Left cardiac atrium (tissue), 4 donors: ENCODE results near the gene USP43. TPM values are rescaled to one million over a fixed set of nuclear protein-coding genes. Genes with fewer than 3 reads are reported as not detected.
"Not testable (repeated sequence)": the region's sequence is repeated elsewhere in the genome, so short reads cannot be mapped to it uniquely, and the experiment has no call there.

Experiments
- ATAC-seq, 2 donors: fragments of 200-7000 bp; cut with Tn5 transposase; one replicate each; pipeline ENCODE4 v1.9.1; 2020; ENCODE audit warnings: mild to moderate bottlenecking in 2 of 2, moderate library complexity in 2 of 2
- DNase-seq: peaks from one replicate; pipeline ENCODE4 v3.0.0-alpha.2; 2020
- intact Hi-C, 2 donors: fragments of 100-400 bp; cut with DNase I; formaldehyde crosslinking; loops; one replicate each; pipeline versions ENCODE4 v1.14.1 to v1.15.1; 2022 to 2023
- total RNA-seq, 2 donors: library from RNA; stranded (reverse); fragmentation: NEBNext Ultra II Directional; extraction: Animal tissue kit (Norgen Biotek cat#: 25700); gene quantifications; one replicate each; pipeline ENCODE4 v1.2.1, GENCODE V29; 2021
- donor health status: DM: no; HTN: yes; CAD: no.
- donor health status: DM: no; HTN: yes; CAD: no; lungs with severe emphysema.
- donor health status: DM: yes; HTN: yes; CAD: no.
- donor health status: Dilated cardiomyopathy.

USP43 gene
- total RNA-seq, 2 donors from 2014 or later = 0.24 TPM; not detected in 1

- DNase-seq = no peak
- intact Hi-C loops = no loop called here
- ATAC-seq = no peak
Observed at GRCh38 chr17:9658593-9659211, 13.4 kb downstream of the USP43 start.

DNA sequence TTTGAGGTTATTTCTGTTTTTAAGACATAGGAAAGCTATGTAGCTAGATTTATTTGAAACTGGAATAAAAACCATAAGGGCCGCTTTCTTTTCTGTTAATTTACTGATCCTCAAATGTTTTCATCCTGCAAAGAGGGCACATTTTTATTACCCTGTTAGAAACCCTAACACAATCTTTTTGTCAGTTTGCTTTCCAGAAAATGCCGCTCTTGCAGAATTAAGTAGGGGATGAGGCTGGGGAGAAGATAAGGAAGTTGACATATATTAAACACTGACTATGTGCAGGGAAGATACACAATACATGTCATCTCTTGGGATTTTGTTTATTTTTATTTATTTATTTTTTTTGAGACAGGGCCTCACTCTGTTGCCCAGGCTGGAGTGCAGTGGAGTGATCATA, 15.7 kb downstream of the USP43 start:
- intact Hi-C loops = no loop called here
- no peak for ATAC-seq
- no peak for DNase-seq

DNA sequence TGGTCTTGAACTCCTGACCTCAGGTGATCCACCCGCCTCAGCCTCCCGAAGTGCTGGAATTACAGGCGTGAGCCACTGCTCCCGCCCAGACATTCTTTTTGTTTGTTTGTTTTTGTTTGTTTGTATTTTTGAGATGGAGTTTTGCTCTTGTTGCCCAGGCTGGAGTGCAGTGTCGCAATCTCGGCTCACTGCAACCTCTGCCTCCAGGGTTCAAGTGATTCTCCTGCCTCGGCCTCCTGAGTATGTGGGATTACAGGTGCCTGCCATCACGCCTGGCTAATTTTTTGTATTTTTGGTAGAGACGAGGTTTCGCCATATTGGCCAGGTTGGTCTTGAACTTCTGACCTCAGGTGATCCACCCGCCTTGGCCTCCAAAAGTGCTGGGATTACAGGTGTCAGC, 18.2 kb downstream of the USP43 start:
- intact Hi-C loops, DNase-seq, ATAC-seq: not testable (repeated sequence)

GRCh38 chr17:9666461-9667050, 21.2 kb downstream of the USP43 start:
- intact Hi-C loops = no loop called here
- DNase-seq (no peak), ATAC-seq (no peak)

- DNase-seq = no peak
- ATAC-seq = no peak
- intact Hi-C loops = no loop called here
Observed at GRCh38 chr17:9668517-9668916, 23.2 kb downstream of the USP43 start.

- DNase-seq (no peak), ATAC-seq (no peak)
- intact Hi-C loops = no loop called here
Observed at GRCh38 chr17:9669551-9670008, 24.3 kb downstream of the USP43 start.

DNA sequence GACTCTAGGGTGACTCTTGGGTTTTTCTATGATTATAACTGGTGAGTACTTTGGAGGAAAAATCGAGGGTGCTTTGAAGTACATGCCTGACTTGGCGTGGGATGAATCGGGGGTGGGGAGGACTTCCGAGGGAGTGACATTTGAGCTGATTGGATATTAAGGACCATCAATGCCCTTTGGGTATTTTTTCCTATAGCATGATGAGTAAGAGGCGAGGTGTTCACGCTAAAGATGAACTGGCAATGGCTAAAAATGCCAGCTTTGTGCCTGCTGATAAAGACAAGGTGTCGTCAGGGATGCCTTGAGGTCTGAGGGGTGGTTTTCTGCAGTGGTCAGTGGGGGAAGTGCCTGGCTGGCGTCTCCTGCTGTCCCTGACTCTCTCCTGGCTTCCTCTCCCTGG, 25.3 kb downstream of the USP43 start:
- ATAC-seq (no peak), DNase-seq (no peak)
- intact Hi-C loops = no loop called here

DNA sequence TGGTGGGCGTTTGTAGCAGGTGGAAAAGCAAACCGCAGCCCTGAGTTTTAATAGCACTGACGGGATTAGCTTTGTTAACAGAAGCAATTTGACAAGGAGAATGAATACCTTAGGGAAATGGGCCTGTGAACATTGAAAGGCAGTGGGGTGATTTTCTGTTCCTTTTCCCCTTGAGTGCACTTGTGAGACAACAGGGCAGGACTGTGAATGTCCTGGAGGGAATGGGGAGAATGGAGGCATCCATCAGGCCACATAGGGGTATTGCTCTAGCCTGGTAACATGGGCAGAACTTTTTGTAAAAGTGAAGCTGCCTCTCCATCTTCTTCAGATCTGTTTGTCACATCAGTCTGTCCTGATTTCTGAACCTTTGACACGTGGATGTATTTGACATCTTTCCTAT, 26.2 kb downstream of the USP43 start:
- DNase-seq = no peak
- intact Hi-C loops = no loop called here
- no peak for ATAC-seq

DNA sequence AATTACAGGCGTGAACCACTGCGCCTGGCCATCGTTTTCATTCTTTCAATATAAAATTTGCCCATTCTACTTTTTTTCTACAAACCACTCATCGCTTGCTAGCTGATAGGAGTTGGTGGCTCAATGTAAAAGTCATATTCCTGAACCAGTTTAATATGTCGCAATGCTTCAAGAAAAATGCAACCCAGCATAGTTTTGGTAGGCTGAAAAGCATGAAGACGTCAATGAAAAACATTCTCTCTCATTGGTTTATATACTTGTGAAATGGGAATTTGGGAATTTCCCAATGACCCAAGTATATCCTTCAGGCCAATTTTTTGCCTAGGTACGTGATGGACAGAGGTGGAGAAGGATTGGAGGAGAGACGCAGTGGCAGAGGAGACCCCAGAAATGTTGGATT, 26.9 kb downstream of the USP43 start:
- DNase-seq = no peak
- no peak for ATAC-seq
- intact Hi-C loops = no loop called here

- no peak for ATAC-seq
- no peak for DNase-seq
- intact Hi-C loops = no loop called here
Observed at GRCh38 chr17:9672691-9673090, 27.4 kb downstream of the USP43 start.

DNA sequence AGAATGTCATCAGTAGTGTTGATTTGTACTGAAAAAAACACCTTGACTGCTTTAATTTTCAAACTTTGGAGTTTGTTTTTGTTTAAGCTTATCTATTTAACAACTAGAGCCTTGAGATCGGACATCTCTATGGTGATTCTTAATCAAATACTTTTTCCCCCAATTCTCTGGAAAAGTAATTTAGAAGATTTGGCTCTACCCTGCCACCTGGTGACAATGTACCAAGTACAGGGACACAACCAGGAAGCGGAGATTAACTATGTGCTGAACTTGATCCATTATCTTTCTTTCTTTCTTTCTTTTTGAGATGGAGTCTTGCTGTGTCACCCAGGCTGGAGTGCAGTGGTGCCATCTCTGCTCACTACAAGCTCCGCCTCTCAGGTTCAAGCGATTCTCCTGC, 30.8 kb downstream of the USP43 start:
- intact Hi-C loops = no loop called here
- ATAC-seq = no peak
- DNase-seq = no peak

DNA sequence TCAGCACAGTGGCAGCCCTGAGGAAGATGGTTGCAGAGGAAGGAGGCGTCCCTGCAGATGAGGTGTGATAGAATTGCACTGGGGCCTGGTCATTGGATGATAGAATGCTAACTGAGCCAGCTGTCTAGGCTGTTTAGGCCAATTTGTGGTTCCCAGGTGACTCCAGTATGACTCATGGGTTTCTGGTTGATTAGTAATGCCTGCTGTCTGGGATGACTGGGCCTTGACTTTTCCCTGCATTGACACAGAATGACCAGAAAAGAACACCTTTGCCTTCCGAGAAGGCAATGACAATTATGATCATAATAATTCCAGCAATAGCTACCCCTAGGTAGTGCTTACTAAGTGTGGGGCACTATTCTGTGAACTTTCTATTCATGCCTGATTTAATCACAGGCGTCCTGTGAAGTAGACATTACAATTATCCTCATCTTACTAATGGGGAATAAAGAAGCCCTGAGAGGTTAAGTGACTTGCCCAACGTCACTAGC, 31.5 kb downstream of the USP43 start:
- intact Hi-C loops = no loop called here
- no peak for DNase-seq
- peak in 1 of 2 donors; percentile 32 for ATAC-seq

DNA sequence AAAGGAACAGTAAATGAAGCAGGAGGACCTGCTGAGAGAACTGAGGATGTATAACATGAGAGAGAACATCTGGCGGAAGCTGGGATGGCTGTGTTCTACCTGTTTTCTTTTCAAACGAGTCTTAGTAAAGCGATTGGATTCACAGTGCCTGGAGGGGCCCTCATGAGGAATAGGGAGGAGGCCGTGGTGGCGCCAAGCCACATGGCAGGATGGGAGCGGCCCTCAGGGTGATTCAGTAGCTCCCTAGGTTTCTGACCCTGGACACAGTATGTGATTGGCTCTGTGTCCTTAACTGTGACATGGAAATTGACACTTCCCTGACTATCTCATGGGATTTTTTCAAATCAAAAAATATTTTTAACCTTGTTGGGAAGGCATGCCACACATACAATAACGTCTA, 32.1 kb downstream of the USP43 start:
- no peak for DNase-seq

GRCh38 chr17:9677896-9678295, 32.6 kb downstream of the USP43 start:
- no peak for ATAC-seq
- no peak for DNase-seq
- intact Hi-C loops = no loop called here

More for the DNA sequence above, 32.1 kb downstream of the USP43 start:
- intact Hi-C loops = no loop called here
- no peak for ATAC-seq

- intact Hi-C loops = no loop called here
- DNase-seq (no peak), ATAC-seq (no peak)
Observed at GRCh38 chr17:9684955-9685621, 39.8 kb downstream of the USP43 start.

DNA sequence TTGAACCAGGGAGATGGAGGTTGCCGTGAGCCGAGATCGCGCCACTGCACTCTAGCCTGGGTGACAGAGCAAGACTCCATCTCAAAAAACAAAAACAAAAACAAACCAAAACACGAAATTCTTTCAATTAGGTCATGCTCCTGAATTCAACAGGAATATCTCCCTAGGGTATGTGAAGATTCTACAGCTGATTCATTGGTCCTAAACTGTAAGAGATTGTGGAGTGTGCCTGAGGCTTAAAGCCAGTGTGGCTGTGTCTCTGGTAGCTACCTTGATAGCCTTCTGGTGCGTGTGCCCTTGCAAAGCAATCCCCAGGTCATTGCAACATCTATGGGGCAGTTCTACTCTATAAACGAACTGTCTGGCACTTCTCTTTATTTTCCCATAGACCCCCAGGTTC, 48.4 kb downstream of the USP43 start:
- intact Hi-C loops = no loop called here
- no peak for ATAC-seq
- DNase-seq = no peak

DNA sequence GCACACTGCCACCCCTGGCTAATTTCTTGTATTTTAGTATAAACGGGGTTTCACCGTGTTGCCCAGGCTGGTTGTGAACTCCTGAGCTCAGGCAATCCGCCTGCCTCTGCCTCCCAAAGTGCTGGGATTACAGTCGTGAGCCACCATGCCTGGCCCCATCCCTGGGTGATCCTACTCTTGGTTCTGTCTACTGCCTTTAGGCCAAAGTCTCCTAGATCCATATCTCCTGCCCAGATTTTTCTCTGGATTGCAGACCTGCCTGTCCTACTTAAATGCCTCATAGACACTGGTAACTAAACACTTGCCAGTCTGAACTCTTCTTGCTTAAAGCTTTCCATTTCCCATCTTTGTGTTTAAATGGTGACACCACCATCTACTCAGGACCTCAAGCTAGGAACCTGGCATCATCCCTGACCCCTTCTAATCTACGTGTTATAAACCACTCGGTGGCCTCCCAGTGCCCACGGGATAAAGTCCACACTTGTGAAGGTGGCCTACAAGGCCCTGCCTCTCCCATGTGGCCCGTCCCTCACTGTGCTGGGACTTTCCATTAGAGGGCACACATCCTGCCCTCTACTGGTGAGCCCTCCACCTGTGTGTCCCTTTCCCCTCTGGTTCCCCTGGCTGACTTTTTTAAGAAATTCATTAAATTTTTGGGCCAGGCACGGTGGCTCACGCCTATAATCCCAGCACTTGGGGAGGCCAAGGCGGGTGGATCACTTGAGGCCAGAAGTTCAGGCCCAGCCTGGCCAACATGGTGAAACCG, 51.1 kb downstream of the USP43 start:
- intact Hi-C loops = no loop called here
- ATAC-seq (no peak), DNase-seq (no peak)

DNA sequence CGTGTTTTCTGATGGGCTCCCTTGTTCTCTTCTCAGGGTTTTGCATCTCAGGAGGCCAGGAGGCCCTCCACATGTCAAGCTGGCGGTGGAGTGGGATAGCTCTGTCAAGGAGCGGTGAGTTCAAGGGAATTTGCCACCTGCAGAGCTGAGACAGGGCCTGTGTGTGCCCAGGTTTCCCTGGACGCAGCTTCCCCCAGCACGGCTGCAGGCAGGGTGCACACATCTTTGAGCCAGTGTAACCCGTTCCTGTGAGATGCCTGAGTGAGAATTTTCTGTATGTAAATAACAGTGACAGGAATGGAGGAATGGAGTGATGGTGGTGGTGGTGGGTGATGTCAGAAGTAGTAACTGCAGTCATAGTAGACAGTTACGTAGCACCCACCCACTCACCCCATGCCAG, 54.8 kb downstream of the USP43 start:
- DNase-seq = no peak
- intact Hi-C loops = no loop called here
- no peak for ATAC-seq

- intact Hi-C loops = no loop called here
- DNase-seq (no peak), ATAC-seq (no peak)
Observed at GRCh38 chr17:9700754-9701476, 55.6 kb downstream of the USP43 start.
